Peyer's patch (tissue), 4 donors: ENCODE data around the gene CTXN2. TPM values are rescaled to one million over a fixed set of nuclear protein-coding genes. Genes with fewer than 3 reads are reported as not detected.

ENCODE experiments used
- DNase-seq, 3 donors: peaks; one replicate each; pipeline ENCODE4 v3.0.0-alpha.2; 2017 to 2019
- H3K27ac ChIP-seq, 4 donors: fragments of 200-600 bp; sonication (generic); one replicate each; pipeline ENCODE4 v1.5.1; 2016 to 2019
- H3K27me3 ChIP-seq, 2 donors: fragments of 200-600 bp; sonication (generic); one replicate each; pipeline ENCODE4 v1.5.1; 2019
- H3K36me3 ChIP-seq, 3 donors: fragments of 200-600 bp; sonication (generic); one replicate each; pipeline ENCODE4 v1.5.1; 2016 to 2019
- H3K4me1 ChIP-seq, 4 donors: fragments of 200-600 bp; sonication (generic); one replicate each; pipeline ENCODE4 v1.5.1; 2016 to 2019
- H3K4me3 ChIP-seq, 4 donors: fragments of 200-600 bp; sonication (generic); 1 replicate in 3 of 4; 2 replicates in 1 of 4; pipeline ENCODE4 v1.5.1; 2016 to 2019; ENCODE audit warnings: mild to moderate bottlenecking in 1 of 4
- H3K9me3 ChIP-seq, 4 donors: fragments of 200-600 bp; sonication (generic); one replicate each; pipeline ENCODE4 v1.5.1; 2016 to 2019; ENCODE audit warnings: mild to moderate bottlenecking in 1 of 4
- CTCF ChIP-seq, 6 experiments: fragments of 450-650 bp in 4 of 6; fragments of 200-600 bp in 2 of 6; sonication (generic) in 1 of 6; IDR thresholded peaks; one replicate each; pipeline ENCODE4 v1.5.1; 2017 to 2019; ENCODE audit warnings: antibody characterized with exemption in 6 of 6, mild to moderate bottlenecking in 3 of 6, moderate library complexity in 1 of 6
- POLR2A ChIP-seq, 2 donors: fragments of 450-650 bp; IDR thresholded peaks; one replicate each; pipeline ENCODE4 v1.5.1; 2017; ENCODE audit warnings: antibody characterized with exemption in 2 of 2, mild to moderate bottlenecking in 2 of 2, moderate library complexity in 2 of 2
- total RNA-seq, 4 donors: library from RNA; depleted of rRNA; stranded (reverse); fragments of >200 nt; gene quantifications; one replicate each; pipeline ENCODE4 v1.1.0, GENCODE V29; 2016

CTXN2 gene
- total RNA-seq, 4 donors from 2014 or later, result not detected

- no peak for TF ChIP-seq CTCF (IDR thresholded peaks at IDR 0.05)
- TF ChIP-seq POLR2A (IDR thresholded peaks at IDR 0.05), result no peak
- DNase-seq, result no peak
- H3K36me3 ChIP-seq, result no peaks in the 10 kb centered on the region
These were observed 5.2 kb upstream of the CTXN2 start for GRCh38 chr15:48186271-48186670.

GRCh38 chr15:48190932-48191573, 412 bp upstream of the CTXN2 start:
- Histone ChIP-seq H3K27ac (no peak overlapping the region), H3K4me1 (peaks cover 0 to 8% (median 0%) of the 10 kb centered on the region in 4 donors), H3K27me3 (no peaks in the 10 kb centered on the region), H3K36me3 (no peaks in the 10 kb centered on the region), H3K4me3 (peak overlapping the region in 2 of 4 donors; percentile 21 to 32), H3K9me3 (no peaks in the 10 kb centered on the region)
- TF ChIP-seq POLR2A (IDR thresholded peaks at IDR 0.05), result no peak
- peak in 2 of 3 donors; percentile 57 to 74 for DNase-seq

More at GRCh38 chr15:48186271-48186670, 5.2 kb upstream of the CTXN2 start:
- Histone ChIP-seq H3K4me3 (no peak overlapping the region), H3K27ac (no peak overlapping the region), H3K4me1 (peaks cover 0 to 7% (median 0%) of the 10 kb centered on the region in 4 donors), H3K9me3 (no peaks in the 10 kb centered on the region), H3K27me3 (no peaks in the 10 kb centered on the region)

GRCh38 chr15:48202068-48202467, 10.6 kb downstream of the CTXN2 start:
- Histone ChIP-seq H3K4me3 (no peak overlapping the region), H3K27me3 (no peaks in the 10 kb centered on the region), H3K4me1 (no peaks in the 10 kb centered on the region), H3K36me3 (no peaks in the 10 kb centered on the region), H3K27ac (no peak overlapping the region), H3K9me3 (no peaks in the 10 kb centered on the region)
- no peak for DNase-seq
- TF ChIP-seq POLR2A (IDR thresholded peaks at IDR 0.05) (no peak), CTCF (IDR thresholded peaks at IDR 0.05) (no peak)

- H3K27ac ChIP-seq, result no peak within 1 kb of the TSS
These were observed 14.5 kb downstream of the CTXN2 start, which contains the start of gene SLC12A1 for GRCh38 chr15:48205981-48206380. Gene SLC12A1 (plus strand): TSS chr15:48206302. CDS start chr15:48207720, 1,418 bp downstream.

GRCh38 chr15:48221261-48221660, 29.8 kb downstream of the CTXN2 start:
- Histone ChIP-seq H3K27me3 (no peaks in the 10 kb centered on the region), H3K4me3 (no peak overlapping the region), H3K4me1 (no peaks in the 10 kb centered on the region), H3K27ac (no peak overlapping the region), H3K9me3 (no peaks in the 10 kb centered on the region), H3K36me3 (no peaks in the 10 kb centered on the region)
- DNase-seq, result no peak
- no peak for TF ChIP-seq POLR2A (IDR thresholded peaks at IDR 0.05)
- TF ChIP-seq CTCF (IDR thresholded peaks at IDR 0.05), result no peak

More at GRCh38 chr15:48205981-48206380, 14.5 kb downstream of the CTXN2 start, which contains the start of gene SLC12A1:
- Histone ChIP-seq H3K4me3 (no peak within 1 kb of the TSS), H3K4me1 (no peaks in the 10 kb centered on the region), H3K9me3 (no peaks in the 10 kb centered on the region), H3K36me3 (no peaks in the 10 kb centered on the region), H3K27me3 (no peaks in the 10 kb centered on the region)
- no peak for TF ChIP-seq POLR2A (IDR thresholded peaks at IDR 0.05)
- no peak for TF ChIP-seq CTCF (IDR thresholded peaks at IDR 0.05)
- DNase-seq, result no peak

- H3K27ac ChIP-seq, result no peak overlapping the region
- H3K27me3 ChIP-seq, result no peaks in the 10 kb centered on the region
- DNase-seq, result no peak
- TF ChIP-seq POLR2A (IDR thresholded peaks at IDR 0.05) (no peak), CTCF (IDR thresholded peaks at IDR 0.05) (no peak)
- no peaks in the 10 kb centered on the region for H3K36me3 ChIP-seq
- H3K4me3 ChIP-seq, result no peak overlapping the region
- no peaks in the 10 kb centered on the region for H3K4me1 ChIP-seq
- H3K9me3 ChIP-seq, result no peaks in the 10 kb centered on the region
These were observed 30.4 kb downstream of the CTXN2 start for GRCh38 chr15:48221885-48222284.
